ENCODE data around the gene ZNF668. TPM values are rescaled to one million over a fixed set of nuclear protein-coding genes. Genes with fewer than 3 reads are reported as not detected.

Gene ZNF668
- total and polyA plus RNA-seq, 2 of the 13 experiments (the other 11 are each of a cell fraction or from before 2014, with no cell fraction given), result 3.8 to 9.8 TPM

- TF ChIP-seq ZNF672 (CRISPR knock-in tag; IDR thresholded peaks at IDR 0.05) (no peak), NR2F2 (IDR thresholded peaks at IDR 0.05; ENCODE audit: borderline replicate concordance, low read depth) (no peak), MLLT10 (CRISPR knock-in tag; IDR thresholded peaks at IDR 0.05) (no peak), ZBTB8A (CRISPR knock-in tag; IDR thresholded peaks at IDR 0.05; ENCODE audit: borderline replicate concordance, low read depth) (no peak), ZNF746 (CRISPR knock-in tag; IDR thresholded peaks at IDR 0.05) (peak; percentile 40; the same call in 1 of the 2 replicates), ZNF691 (CRISPR knock-in tag; IDR thresholded peaks at IDR 0.05; ENCODE audit: borderline replicate concordance, low read depth) (no peak; the same call in none of the 2 replicates), SP5 (CRISPR knock-in tag; IDR thresholded peaks at IDR 0.05; ENCODE audit: borderline replicate concordance, low read depth) (peak; percentile 53; the same call in 1 of the 2 replicates), DRAP1 (CRISPR knock-in tag; IDR thresholded peaks at IDR 0.05) (peak; percentile 36; the same call in 1 of the 2 replicates), ZXDC (CRISPR knock-in tag; IDR thresholded peaks at IDR 0.05) (no peak; the same call in 1 of the 2 replicates), SAP130 (CRISPR knock-in tag; IDR thresholded peaks at IDR 0.05; ENCODE audit: low read depth) (peak; percentile 71), PLRG1 (conservative IDR thresholded peaks at IDR 0.05) (no peak), ZNF256 (CRISPR knock-in tag; conservative IDR thresholded peaks at IDR 0.05) (peak; percentile 89; the same call in 1 of the 2 replicates), SATB2 (CRISPR knock-in tag; IDR thresholded peaks at IDR 0.05) (peak; percentile 61), REST (IDR thresholded peaks at IDR 0.05; ENCODE audit: borderline replicate concordance in 1 of 2, low read depth in 1 of 2, low read length in 2 of 2) (peak in 1 of 2 experiments; percentile 51; a peak in 1 of 4 replicates), MIER3 (CRISPR knock-in tag; IDR thresholded peaks at IDR 0.05; ENCODE audit: borderline replicate concordance) (no peak), ZNF460 (CRISPR knock-in tag; IDR thresholded peaks at IDR 0.05; ENCODE audit: borderline replicate concordance) (no peak; the same call in 1 of the 2 replicates)
- TF ChIP-seq, protein P1, sequence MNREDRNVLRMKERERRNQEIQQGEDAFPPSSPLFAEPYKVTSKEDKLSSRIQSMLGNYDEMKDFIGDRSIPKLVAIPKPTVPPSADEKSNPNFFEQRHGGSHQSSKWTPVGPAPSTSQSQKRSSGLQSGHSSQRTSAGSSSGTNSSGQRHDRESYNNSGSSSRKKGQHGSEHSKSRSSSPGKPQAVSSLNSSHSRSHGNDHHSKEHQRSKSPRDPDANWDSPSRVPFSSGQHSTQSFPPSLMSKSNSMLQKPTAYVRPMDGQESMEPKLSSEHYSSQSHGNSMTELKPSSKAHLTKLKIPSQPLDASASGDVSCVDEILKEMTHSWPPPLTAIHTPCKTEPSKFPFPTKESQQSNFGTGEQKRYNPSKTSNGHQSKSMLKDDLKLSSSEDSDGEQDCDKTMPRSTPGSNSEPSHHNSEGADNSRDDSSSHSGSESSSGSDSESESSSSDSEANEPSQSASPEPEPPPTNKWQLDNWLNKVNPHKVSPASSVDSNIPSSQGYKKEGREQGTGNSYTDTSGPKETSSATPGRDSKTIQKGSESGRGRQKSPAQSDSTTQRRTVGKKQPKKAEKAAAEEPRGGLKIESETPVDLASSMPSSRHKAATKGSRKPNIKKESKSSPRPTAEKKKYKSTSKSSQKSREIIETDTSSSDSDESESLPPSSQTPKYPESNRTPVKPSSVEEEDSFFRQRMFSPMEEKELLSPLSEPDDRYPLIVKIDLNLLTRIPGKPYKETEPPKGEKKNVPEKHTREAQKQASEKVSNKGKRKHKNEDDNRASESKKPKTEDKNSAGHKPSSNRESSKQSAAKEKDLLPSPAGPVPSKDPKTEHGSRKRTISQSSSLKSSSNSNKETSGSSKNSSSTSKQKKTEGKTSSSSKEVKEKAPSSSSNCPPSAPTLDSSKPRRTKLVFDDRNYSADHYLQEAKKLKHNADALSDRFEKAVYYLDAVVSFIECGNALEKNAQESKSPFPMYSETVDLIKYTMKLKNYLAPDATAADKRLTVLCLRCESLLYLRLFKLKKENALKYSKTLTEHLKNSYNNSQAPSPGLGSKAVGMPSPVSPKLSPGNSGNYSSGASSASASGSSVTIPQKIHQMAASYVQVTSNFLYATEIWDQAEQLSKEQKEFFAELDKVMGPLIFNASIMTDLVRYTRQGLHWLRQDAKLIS (CRISPR knock-in tag; IDR thresholded peaks at IDR 0.05), result no peak
Measured at GRCh38 chr16:31073142-31073969, 684 bp downstream of the ZNF668 start (continued).

Measured in HepG2 (cell line).